ENCODE results near the gene OSBPL9.
A peak's percentile ranks its signal among the peaks of the same experiment; 100 is the strongest.
"Not testable (repeated sequence)": the region's sequence is repeated elsewhere in the genome, so short reads cannot be mapped to it uniquely, and the experiment has no call there.

OSBPL9 gene

DNA sequence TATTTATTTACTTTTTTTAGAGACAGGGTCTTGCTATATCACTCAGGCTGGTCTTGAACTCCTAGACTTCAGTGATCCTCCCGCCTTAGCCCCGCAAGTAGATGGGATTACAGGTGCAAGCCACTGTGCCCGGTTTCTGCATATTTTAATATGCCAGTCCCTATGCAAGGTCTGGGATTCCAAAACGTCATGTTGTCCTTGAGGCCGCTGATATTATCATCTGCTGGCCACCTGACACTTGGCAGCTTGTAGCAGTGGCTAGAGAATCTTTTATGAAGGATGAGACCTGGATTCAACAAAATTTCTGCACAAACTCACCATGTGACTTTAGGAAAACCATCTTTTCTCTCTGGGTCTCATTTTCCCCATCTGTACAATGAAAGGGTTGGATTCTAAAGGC is 32.9 kb upstream of the OSBPL9 start:
- no peak for ATAC-seq
- no peaks in the 10 kb centered on the region for H3K9me3 Mint-ChIP-seq
- H3K4me3 Mint-ChIP-seq: no peak overlapping the region
- H3K27ac Mint-ChIP-seq: no peak overlapping the region
- no peaks in the 10 kb centered on the region for H3K4me1 Mint-ChIP-seq
- H3K36me3 Mint-ChIP-seq: peaks cover 5% of the 10 kb centered on the region
- no peaks in the 10 kb centered on the region for H3K27me3 Mint-ChIP-seq

DNA sequence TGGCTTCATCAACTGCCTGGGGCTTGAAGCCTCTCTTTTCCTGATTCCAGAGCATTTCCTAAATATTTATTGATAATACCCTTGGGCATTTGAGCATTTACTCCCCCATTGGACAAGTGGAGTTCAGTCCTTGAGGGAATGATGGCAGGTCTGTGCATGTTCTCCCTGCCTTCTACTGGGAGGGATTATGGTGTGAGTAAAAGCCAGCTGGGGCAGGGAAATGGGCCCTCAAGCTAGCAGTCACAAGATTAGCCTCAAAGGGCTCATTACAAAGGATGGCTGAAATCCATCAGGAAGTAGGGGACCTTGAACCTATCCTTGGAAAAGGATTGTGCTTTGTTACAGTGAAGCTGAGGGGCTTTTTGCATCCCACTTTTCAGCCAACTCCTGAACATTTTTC is 24.2 kb upstream of the OSBPL9 start:
- no peak overlapping the region for H3K27ac Mint-ChIP-seq
- H3K36me3 Mint-ChIP-seq: peaks cover 1% of the 10 kb centered on the region
- H3K9me3 Mint-ChIP-seq: no peaks in the 10 kb centered on the region
- H3K27me3 Mint-ChIP-seq: no peaks in the 10 kb centered on the region
- H3K4me1 Mint-ChIP-seq: no peaks in the 10 kb centered on the region
- no peak overlapping the region for H3K4me3 Mint-ChIP-seq
- ATAC-seq: no peak

DNA sequence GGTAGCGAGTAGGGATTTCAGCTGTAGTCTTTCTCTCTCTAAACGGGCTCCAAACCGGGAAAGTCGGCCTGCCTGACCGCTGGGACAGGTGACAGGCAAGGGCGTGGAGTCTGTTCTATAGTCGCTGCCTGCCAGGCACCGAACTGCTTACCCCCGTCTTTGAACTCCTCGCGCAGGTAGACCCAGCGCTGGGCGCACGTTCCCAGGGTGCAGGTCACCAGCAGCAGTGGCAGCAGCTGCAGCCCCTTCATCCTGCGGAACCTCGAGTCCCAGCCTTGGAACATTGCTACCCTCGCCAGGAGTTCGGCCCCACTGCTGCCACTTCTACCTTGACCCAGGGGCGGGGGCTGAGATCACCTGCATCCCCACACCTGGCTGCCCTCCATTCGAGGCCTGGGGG is 22.2 kb upstream of the OSBPL9 start:
- Mint-ChIP-seq H3K27ac (no peak overlapping the region), H3K4me1 (no peaks in the 10 kb centered on the region), H3K36me3 (no peaks in the 10 kb centered on the region), H3K9me3 (no peaks in the 10 kb centered on the region), H3K4me3 (no peak overlapping the region), H3K27me3 (no peaks in the 10 kb centered on the region)
- no peak for ATAC-seq

DNA sequence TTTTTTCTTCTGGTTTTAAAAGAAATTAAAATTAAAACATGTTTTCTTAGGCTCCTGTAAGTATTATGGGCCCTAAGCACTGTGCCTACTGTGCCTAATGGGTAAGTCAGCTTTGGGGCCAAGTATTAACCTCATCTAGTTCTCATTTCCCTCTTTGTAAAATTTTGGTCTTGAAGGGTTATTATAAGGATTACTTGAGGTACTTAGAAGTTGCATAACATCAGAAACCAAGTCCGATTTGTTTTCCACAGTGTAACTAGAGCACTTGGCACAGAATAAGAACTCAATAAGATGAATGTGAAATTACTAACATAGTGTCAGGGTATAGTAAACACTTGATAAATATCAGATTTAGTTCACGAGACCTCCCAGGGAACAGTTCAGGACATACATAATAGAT is 16.4 kb upstream of the OSBPL9 start:
- Mint-ChIP-seq H3K4me1 (no peaks in the 10 kb centered on the region), H3K27ac (no peak overlapping the region)

GRCh38 chr1:51600965-51601364 is 15.9 kb upstream of the OSBPL9 start:
- H3K27ac Mint-ChIP-seq: no peak overlapping the region
- H3K9me3 Mint-ChIP-seq: no peaks in the 10 kb centered on the region
- H3K27me3 Mint-ChIP-seq: no peaks in the 10 kb centered on the region
- no peak for ATAC-seq
- no peak overlapping the region for H3K4me3 Mint-ChIP-seq
- no peaks in the 10 kb centered on the region for H3K4me1 Mint-ChIP-seq
- no peaks in the 10 kb centered on the region for H3K36me3 Mint-ChIP-seq

More for the DNA sequence above, 16.4 kb upstream of the OSBPL9 start:
- Mint-ChIP-seq H3K27me3 (no peaks in the 10 kb centered on the region), H3K9me3 (no peaks in the 10 kb centered on the region), H3K4me3 (no peak overlapping the region), H3K36me3 (no peaks in the 10 kb centered on the region)
- ATAC-seq: no peak

- Mint-ChIP-seq H3K27ac (no peak overlapping the region), H3K9me3 (no peaks in the 10 kb centered on the region), H3K36me3 (no peaks in the 10 kb centered on the region), H3K4me3 (no peak overlapping the region), H3K4me1 (no peaks in the 10 kb centered on the region), H3K27me3 (no peaks in the 10 kb centered on the region)
- no peak for ATAC-seq
Measured at GRCh38 chr1:51605961-51606723, 10.8 kb upstream of the OSBPL9 start.

DNA sequence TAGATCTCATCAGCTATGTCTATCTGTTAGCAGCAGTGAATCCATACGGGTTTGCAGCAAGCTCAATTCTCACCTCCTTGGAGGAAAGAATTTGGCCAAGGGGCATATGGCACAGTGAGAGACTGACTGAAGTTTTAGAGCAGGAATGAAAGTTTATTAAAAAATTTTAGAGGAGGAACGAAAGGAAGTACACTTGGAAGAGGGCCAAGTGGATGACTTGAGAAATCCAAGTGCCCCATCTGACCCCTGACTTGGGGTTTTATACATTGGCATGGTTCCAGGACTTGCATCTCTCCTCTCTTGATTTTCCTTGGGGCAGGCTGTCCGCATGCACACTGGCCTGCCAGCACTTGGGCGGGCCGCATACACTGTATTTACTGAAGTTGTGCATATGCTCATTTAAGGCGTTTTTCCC is 9.2 kb upstream of the OSBPL9 start:
- no peaks in the 10 kb centered on the region for H3K9me3 Mint-ChIP-seq
- no peak overlapping the region for H3K4me3 Mint-ChIP-seq
- H3K27me3 Mint-ChIP-seq: no peaks in the 10 kb centered on the region
- no peaks in the 10 kb centered on the region for H3K4me1 Mint-ChIP-seq
- no peaks in the 10 kb centered on the region for H3K36me3 Mint-ChIP-seq
- ATAC-seq: no peak
- no peak overlapping the region for H3K27ac Mint-ChIP-seq

DNA sequence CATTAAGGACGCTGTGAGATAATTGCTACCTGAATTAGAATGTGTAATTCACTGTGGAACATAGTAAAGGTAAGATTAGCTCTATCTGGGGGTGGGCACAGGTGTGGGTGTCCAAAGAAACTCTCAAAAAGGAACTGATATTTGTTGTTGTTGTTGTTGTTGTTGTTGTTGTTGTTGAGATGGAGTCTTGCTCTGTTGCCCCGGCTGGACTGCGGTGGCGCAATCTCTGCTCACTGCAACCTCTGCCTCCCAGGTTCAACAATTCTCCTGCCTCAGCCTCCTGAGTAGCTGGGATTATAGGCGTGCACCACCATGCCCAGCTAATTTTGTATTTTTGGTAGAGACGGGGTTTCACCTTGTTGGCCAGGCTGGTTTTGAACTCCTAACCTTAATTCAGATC is 6.8 kb upstream of the OSBPL9 start:
- not testable (repeated sequence) for H3K4me3 Mint-ChIP-seq, H3K4me1 Mint-ChIP-seq, H3K27me3 Mint-ChIP-seq, H3K27ac Mint-ChIP-seq, H3K36me3 Mint-ChIP-seq, ATAC-seq, H3K9me3 Mint-ChIP-seq

DNA sequence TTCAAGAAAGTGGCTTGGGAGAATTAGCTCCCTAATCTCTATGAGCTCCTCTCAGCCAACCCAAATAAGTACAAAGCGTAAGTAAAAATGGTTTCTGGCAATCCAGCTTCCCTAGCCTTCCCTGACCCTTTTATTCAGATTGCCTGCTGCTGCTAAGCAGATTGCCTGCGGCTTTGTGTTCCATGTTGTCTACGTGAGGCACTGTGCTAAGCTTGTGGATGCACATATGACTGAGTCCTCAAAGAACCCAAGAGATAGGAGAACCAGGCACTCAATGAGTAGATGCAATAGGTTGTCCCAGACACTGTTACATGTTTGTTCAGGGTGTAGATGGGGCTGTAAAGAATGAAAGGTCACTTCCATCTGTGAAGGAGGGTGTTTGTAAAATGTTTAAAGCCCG is 6.3 kb upstream of the OSBPL9 start:
- Mint-ChIP-seq H3K9me3 (no peaks in the 10 kb centered on the region), H3K4me1 (no peaks in the 10 kb centered on the region), H3K4me3 (no peak overlapping the region), H3K27ac (no peak overlapping the region), H3K36me3 (no peaks in the 10 kb centered on the region), H3K27me3 (no peaks in the 10 kb centered on the region)
- no peak for ATAC-seq

DNA sequence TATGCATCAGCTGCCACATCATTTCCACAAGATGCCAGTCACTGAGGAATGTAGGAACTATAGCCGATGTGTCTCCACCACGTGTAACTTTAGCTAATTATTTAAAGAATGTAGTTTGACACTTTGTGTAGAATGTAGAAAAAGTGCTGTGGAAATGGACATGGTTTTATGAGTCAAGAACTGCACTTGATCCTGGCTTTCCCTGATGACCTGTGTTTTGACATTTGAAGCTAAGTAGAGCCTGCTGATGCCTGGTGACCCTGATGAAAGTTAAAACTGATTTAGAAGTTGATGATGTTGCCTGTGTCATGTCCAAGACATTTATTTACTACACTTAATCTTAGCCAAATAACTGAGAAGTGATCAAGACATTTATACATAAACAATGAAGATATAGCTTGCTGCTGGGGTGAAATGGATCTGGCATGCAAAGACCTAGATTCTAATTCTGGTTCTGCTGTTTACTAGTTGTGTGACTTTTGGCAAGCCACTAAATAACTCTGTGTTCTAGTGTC is 4.4 kb upstream of the OSBPL9 start:
- ATAC-seq: no peak
- H3K27ac Mint-ChIP-seq: no peak overlapping the region

DNA sequence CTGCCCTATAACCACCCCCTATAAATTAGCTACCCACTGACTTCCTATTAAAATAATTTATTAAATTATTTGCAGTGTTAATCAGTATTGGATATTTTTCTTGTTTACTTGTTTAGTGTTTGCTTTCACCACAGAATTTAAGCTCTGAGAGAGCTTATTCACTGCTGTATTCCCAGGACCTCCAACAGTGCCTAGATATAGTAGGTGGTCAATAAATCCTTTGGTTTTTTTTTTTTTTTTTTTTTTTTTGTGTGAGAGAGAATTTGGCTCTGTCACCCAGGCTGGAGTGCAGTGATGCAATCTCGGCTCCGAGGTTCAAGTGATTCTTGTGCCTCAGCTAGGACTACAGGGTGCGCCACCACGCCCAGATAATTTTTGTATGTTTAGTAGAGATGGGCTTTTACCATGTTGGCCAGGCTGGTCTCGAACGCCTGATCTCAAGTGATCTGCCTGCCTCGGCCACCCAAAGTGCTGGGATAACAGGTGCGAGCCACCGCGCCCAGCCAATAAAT is 1.1 kb upstream of the OSBPL9 start:
- ATAC-seq: no peak
- H3K27ac Mint-ChIP-seq: no peak overlapping the region
- H3K27me3 Mint-ChIP-seq: no peaks in the 10 kb centered on the region
- H3K4me1 Mint-ChIP-seq: peaks cover 33% of the 10 kb centered on the region
- H3K4me3 Mint-ChIP-seq: no peak overlapping the region
- peaks cover 7% of the 10 kb centered on the region for H3K36me3 Mint-ChIP-seq
- H3K9me3 Mint-ChIP-seq: no peaks in the 10 kb centered on the region

More for the DNA sequence above, 4.4 kb upstream of the OSBPL9 start:
- Mint-ChIP-seq H3K27me3 (no peaks in the 10 kb centered on the region), H3K4me1 (peaks cover 8% of the 10 kb centered on the region), H3K36me3 (no peaks in the 10 kb centered on the region), H3K9me3 (no peaks in the 10 kb centered on the region), H3K4me3 (no peak overlapping the region)

DNA sequence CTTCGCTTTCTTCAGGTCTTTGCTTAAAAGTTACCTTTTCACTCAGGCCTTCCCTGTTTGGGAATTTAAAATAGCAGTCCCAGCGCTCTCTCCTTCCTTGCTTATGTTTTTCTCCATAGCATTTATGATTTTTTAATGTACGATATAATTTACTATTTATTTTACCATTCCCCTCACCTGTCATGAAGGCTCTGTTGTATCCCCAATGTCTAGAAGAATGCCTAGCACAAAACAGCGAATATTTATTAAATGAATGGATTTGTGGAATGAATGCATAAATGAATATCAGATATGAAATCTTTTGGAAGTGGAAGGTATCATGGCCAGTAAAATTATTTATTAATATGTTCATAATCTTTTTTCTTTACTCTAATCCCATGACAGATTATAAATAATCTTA is 402 bp upstream of the OSBPL9 start:
- no peak for ATAC-seq
- Mint-ChIP-seq H3K4me3 (peak overlapping the region; percentile 100), H3K9me3 (no peaks in the 10 kb centered on the region), H3K27me3 (no peaks in the 10 kb centered on the region), H3K36me3 (peaks cover 7% of the 10 kb centered on the region), H3K4me1 (peaks cover 33% of the 10 kb centered on the region), H3K27ac (peak overlapping the region; percentile 98)

GRCh38 chr1:51618715-51619114 is 1.8 kb downstream of the OSBPL9 start:
- peaks cover 50% of the 10 kb centered on the region for H3K4me1 Mint-ChIP-seq
- H3K27ac Mint-ChIP-seq: no peak overlapping the region
- no peaks in the 10 kb centered on the region for H3K27me3 Mint-ChIP-seq
- no peak for ATAC-seq
- no peaks in the 10 kb centered on the region for H3K9me3 Mint-ChIP-seq
- H3K36me3 Mint-ChIP-seq: peaks cover 7% of the 10 kb centered on the region
- H3K4me3 Mint-ChIP-seq: no peak overlapping the region

GRCh38 chr1:51620470-51620869 is 3.6 kb downstream of the OSBPL9 start:
- Mint-ChIP-seq H3K4me3 (no peak overlapping the region), H3K9me3 (no peaks in the 10 kb centered on the region), H3K27ac (no peak overlapping the region), H3K27me3 (no peaks in the 10 kb centered on the region), H3K4me1 (peaks cover 50% of the 10 kb centered on the region), H3K36me3 (peaks cover 7% of the 10 kb centered on the region)
- ATAC-seq: no peak

GRCh38 chr1:51621161-51621560 is 4.3 kb downstream of the OSBPL9 start:
- H3K9me3 Mint-ChIP-seq: no peaks in the 10 kb centered on the region
- H3K4me3 Mint-ChIP-seq: no peak overlapping the region
- no peaks in the 10 kb centered on the region for H3K27me3 Mint-ChIP-seq
- H3K4me1 Mint-ChIP-seq: peaks cover 50% of the 10 kb centered on the region
- no peak overlapping the region for H3K27ac Mint-ChIP-seq
- ATAC-seq: no peak
- H3K36me3 Mint-ChIP-seq: peaks cover 7% of the 10 kb centered on the region

GRCh38 chr1:51621841-51622454 is 5.1 kb downstream of the OSBPL9 start:
- Mint-ChIP-seq H3K27me3 (no peaks in the 10 kb centered on the region), H3K4me3 (no peak overlapping the region), H3K36me3 (peaks cover 7% of the 10 kb centered on the region), H3K4me1 (peaks cover 47% of the 10 kb centered on the region), H3K9me3 (no peaks in the 10 kb centered on the region), H3K27ac (peak overlapping the region; percentile 33)
- no peak for ATAC-seq
